GM21528 (cell line): Measurements from ENCODE around the gene FAM222A.

Experiments
- ATAC-seq: cut with Tn5 transposase; IDR thresholded peaks from one replicate; pipeline ENCODE4 v1.9.1; 2021; ENCODE audit warnings: mild to moderate bottlenecking, moderate library complexity; ENCODE audit not compliant: unreplicated experiment, low FRiP score

FAM222A gene

GRCh38 chr12:109713187-109714070 is at the start of gene FAM222A:
Gene FAM222A (plus strand): TSS chr12:109713825. CDS start chr12:109744147, 30,322 bp downstream.
- ATAC-seq: peak; percentile 87

- no peak for ATAC-seq
These were observed 49.2 kb upstream of the FAM222A start for GRCh38 chr12:109664402-109664801.

DNA sequence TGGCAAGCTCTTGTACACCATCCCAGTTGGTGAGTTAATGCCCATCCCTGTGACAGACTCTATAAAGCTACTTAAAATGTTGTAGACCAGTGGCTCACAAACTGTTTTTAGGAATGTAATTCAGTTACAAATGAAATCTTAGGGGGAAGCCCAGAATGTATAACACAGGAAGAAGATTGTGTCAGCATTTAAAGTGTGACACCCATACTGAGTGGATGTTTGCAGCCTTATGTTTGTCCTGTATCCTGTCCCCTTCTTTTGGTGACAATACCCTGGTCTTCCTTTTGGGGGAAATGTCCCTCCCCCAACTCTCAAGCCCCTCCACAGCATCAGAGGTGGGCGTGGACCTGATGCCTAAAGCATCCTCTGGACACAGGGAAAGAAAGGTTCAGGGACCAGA is 47.6 kb upstream of the FAM222A start:
- ATAC-seq: no peak

- ATAC-seq: no peak
These were observed 42.9 kb upstream of the FAM222A start for GRCh38 chr12:109670731-109671130.

DNA sequence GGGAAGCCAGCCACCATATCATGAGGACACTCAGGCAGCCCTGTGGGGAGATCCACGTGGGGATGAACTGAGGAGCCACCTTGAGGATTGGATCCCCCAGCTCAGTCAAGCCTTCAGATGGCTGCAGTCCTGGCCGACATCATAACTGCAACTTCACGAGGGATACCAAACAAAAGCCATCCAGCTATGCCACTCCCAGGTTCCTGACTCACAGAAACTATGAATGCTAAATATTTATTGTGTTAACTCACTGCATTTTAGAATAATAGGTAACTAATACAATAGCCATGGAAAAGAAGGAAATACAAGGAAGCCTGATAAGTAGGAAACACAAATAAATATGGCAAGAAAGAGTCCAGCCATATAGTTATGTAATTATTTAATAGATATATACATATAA is 42.1 kb upstream of the FAM222A start:
- no peak for ATAC-seq

GRCh38 chr12:109673379-109673778 is 40.2 kb upstream of the FAM222A start:
- no peak for ATAC-seq

- ATAC-seq: no peak
These were observed 39.7 kb upstream of the FAM222A start for GRCh38 chr12:109673884-109674283.

GRCh38 chr12:109675411-109675810 is 38.2 kb upstream of the FAM222A start:
- no peak for ATAC-seq

GRCh38 chr12:109677279-109677691 is 36.3 kb upstream of the FAM222A start:
- no peak for ATAC-seq

DNA sequence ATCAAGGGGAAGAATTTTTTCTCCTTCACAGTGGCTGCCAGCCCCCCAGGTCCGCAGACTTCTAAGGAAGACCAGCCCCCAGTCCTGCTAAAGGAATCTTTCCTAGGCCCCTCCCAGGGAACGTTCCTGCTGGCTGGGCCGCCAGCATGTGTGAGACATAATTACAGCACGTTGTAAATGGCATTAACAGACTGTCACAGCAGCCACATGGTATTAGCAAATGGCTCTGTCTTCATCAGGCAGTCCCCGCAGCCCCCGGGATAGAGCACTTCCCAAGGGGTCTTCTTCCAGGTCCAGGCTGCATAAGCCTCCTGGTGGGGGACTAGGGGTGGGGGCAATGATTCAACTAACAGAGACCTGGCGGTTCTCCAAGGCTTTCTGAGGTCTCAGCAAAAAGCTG is 34.9 kb upstream of the FAM222A start:
- no peak for ATAC-seq

GRCh38 chr12:109679501-109680263 is 33.9 kb upstream of the FAM222A start:
- no peak for ATAC-seq

GRCh38 chr12:109680264-109681005 is 33.2 kb upstream of the FAM222A start:
- no peak for ATAC-seq

- no peak for ATAC-seq
These were observed 31.5 kb upstream of the FAM222A start for GRCh38 chr12:109681986-109682707.

DNA sequence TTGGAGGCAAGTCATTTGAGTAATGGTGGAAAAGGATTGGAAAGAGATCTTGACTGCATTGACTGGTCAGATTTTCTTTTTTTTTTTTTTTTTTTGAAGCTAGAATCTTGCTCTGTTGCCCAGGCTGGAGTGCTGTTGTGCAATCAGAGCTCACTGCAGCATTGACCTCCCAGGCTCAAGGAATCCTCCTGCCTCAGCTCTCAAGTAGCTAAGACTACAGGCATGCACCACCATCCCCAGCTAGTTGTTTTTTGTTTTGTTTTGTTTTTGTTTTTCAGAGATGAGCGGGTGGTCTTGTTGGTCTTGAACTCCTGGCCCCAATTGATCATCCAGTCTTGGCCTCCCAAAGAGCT is 30.9 kb upstream of the FAM222A start:
- ATAC-seq: no peak

DNA sequence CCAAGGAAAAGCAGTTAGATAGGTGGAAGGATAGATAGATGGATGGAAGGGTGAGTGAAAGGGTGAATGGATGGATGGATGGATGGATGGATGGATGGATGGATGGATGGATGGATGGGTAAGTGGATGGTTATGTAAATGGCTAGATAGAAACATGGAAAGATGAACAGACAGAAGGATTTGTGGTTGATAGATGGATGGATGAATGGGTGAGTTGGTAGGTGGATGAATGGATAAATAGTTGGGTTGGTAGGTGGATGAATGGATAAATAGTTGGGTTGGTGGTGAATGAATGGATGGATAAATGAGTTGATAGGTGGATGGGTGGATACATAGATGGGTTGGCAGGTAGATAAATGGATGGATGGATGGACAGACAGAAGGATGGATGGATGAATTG is 30.3 kb upstream of the FAM222A start:
- ATAC-seq: no peak

- no peak for ATAC-seq
These were observed 27.8 kb upstream of the FAM222A start for GRCh38 chr12:109685574-109686447.

DNA sequence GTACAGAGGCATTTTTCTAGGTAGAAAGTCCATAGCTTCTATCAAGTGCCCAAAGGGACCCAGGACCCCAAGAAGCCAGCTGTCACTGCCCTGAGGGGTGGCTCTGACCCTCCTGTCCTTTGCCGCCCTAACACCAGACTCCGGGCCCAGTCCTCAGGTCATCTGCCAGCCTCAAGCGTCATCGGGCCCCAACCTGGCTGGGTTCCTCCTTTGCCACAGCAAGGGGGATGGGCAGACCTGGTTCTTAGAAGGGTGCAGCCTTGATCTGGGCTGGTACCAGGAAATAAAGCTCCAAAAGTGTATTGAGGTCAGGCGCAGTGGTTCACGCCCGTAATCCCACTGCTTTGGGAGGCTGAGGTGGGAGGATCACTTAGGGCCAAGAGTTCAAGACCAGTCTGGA is 27.1 kb upstream of the FAM222A start:
- ATAC-seq: no peak

- no peak for ATAC-seq
These were observed 26.4 kb upstream of the FAM222A start for GRCh38 chr12:109687250-109687649.

DNA sequence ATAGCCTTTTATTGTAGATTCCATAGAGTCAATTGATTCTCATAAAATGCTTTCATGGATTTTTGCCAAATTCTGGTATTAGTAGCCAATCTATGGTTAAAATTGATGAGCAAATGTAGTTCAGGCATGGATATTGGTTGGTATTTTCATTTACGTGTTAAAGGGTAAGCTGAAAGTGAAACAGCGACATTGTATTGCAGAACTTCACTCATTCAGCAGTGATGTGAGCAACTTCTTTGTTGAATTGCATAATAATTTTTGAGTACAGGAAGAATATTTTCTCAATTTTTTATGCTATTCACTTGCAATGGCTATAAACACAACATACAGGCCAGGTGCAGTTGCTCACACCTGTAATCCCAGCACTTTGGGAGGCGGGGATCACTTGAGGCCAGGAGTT is 24.2 kb upstream of the FAM222A start:
- no peak for ATAC-seq
